ENCODE data around the gene HIVEP3.

Gene HIVEP3

DNA sequence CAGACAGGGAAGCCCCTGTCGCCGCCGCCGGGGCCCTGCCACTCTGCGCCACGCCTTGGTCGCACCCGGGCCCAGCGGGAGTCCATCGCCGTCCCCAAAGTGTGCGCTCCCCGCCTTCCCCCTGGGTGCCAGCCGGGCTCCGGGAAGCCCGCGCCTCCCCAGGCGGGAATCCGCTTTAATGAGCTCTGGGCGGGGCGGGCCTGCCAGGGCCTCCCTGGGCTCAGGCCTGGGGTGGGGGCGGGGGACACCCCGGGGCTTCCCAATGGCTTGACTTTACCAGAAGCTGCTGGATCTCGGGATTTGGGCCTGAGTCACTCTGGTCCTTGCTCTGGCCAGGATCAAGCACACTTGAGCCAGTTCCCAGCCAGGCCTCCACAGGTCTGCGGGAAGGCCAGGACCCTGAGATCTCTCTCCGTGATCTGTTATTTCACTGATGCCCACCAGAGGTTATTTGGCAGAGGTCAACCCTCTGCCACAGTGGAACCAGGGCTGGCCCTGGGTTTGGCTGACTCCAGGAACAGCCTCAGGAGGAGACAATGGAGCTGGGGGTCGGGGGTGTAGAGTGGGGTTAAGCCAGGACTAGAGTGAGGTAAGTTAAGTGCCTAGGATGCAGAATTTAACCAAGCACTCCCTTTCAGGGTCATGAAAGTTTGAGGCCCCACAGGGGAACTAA is 255.8 kb downstream of the HIVEP3 start (continued):
- TF ChIP-seq ZNF266 (tag by site-specific recombination; IDR thresholded peaks at IDR 0.05; ENCODE audit: low read depth) (no peak), ZNF701 (tag by site-specific recombination; IDR thresholded peaks at IDR 0.05) (no peak), ZNF157 (tag by site-specific recombination; IDR thresholded peaks at IDR 0.05) (no peak), ZNF433 (tag by site-specific recombination; IDR thresholded peaks at IDR 0.05; ENCODE audit: low read depth) (no peak), ZNF280C (tag by site-specific recombination; IDR thresholded peaks at IDR 0.05) (no peak), TRIM28 (IDR thresholded peaks at IDR 0.05; ENCODE audit: borderline replicate concordance, low read length) (no peak), ZNF558 (tag by site-specific recombination; IDR thresholded peaks at IDR 0.05) (no peak), ZNF514 (tag by site-specific recombination; IDR thresholded peaks at IDR 0.05) (no peak), ZBTB8A (tag by site-specific recombination; IDR thresholded peaks at IDR 0.05) (peak; percentile 80), ZSCAN23 (tag by site-specific recombination; IDR thresholded peaks at IDR 0.05) (0 out of 2 replicates have a peak, but pooled peaks have one; percentile 40), ZNF792 (tag by site-specific recombination; IDR thresholded peaks at IDR 0.05) (no peak), ZNF830 (tag by site-specific recombination; IDR thresholded peaks at IDR 0.05; ENCODE audit: low read depth) (no peak), ZNF837 (tag by site-specific recombination; IDR thresholded peaks at IDR 0.05) (no peak), ZNF449 (tag by site-specific recombination; IDR thresholded peaks at IDR 0.05) (peak; percentile 61; the same call in 1 of the 2 replicates), KLF7 (tag by site-specific recombination; IDR thresholded peaks at IDR 0.05; ENCODE audit: borderline replicate concordance) (no peak), ZNF404 (tag by site-specific recombination; IDR thresholded peaks at IDR 0.05) (no peak), ZNF76 (tag by site-specific recombination; IDR thresholded peaks at IDR 0.05; ENCODE audit: borderline replicate concordance, low read depth) (no peak), SCRT1 (tag by site-specific recombination; IDR thresholded peaks at IDR 0.05; ENCODE audit: borderline replicate concordance) (no peak), ZXDB (tag by site-specific recombination; IDR thresholded peaks at IDR 0.05) (0 out of 2 replicates have a peak, but pooled peaks have one; percentile 38), ZNF571 (tag by site-specific recombination; IDR thresholded peaks at IDR 0.05) (no peak), OSR2 (tag by site-specific recombination; IDR thresholded peaks at IDR 0.05) (0 out of 2 replicates have a peak, but pooled peaks have one; percentile 22), BCL11B (tag by site-specific recombination; IDR thresholded peaks at IDR 0.05; ENCODE audit: low read depth) (no peak), ZNF169 (tag by site-specific recombination; IDR thresholded peaks at IDR 0.05) (no peak), ZBTB44 (tag by site-specific recombination; IDR thresholded peaks at IDR 0.05) (no peak)
- TF ChIP-seq, protein P1, sequence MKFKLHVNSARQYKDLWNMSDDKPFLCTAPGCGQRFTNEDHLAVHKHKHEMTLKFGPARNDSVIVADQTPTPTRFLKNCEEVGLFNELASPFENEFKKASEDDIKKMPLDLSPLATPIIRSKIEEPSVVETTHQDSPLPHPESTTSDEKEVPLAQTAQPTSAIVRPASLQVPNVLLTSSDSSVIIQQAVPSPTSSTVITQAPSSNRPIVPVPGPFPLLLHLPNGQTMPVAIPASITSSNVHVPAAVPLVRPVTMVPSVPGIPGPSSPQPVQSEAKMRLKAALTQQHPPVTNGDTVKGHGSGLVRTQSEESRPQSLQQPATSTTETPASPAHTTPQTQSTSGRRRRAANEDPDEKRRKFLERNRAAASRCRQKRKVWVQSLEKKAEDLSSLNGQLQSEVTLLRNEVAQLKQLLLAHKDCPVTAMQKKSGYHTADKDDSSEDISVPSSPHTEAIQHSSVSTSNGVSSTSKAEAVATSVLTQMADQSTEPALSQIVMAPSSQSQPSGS (tag by site-specific recombination; IDR thresholded peaks at IDR 0.05; ENCODE audit: low read depth), result no peak
- TF ChIP-seq, protein P2, sequence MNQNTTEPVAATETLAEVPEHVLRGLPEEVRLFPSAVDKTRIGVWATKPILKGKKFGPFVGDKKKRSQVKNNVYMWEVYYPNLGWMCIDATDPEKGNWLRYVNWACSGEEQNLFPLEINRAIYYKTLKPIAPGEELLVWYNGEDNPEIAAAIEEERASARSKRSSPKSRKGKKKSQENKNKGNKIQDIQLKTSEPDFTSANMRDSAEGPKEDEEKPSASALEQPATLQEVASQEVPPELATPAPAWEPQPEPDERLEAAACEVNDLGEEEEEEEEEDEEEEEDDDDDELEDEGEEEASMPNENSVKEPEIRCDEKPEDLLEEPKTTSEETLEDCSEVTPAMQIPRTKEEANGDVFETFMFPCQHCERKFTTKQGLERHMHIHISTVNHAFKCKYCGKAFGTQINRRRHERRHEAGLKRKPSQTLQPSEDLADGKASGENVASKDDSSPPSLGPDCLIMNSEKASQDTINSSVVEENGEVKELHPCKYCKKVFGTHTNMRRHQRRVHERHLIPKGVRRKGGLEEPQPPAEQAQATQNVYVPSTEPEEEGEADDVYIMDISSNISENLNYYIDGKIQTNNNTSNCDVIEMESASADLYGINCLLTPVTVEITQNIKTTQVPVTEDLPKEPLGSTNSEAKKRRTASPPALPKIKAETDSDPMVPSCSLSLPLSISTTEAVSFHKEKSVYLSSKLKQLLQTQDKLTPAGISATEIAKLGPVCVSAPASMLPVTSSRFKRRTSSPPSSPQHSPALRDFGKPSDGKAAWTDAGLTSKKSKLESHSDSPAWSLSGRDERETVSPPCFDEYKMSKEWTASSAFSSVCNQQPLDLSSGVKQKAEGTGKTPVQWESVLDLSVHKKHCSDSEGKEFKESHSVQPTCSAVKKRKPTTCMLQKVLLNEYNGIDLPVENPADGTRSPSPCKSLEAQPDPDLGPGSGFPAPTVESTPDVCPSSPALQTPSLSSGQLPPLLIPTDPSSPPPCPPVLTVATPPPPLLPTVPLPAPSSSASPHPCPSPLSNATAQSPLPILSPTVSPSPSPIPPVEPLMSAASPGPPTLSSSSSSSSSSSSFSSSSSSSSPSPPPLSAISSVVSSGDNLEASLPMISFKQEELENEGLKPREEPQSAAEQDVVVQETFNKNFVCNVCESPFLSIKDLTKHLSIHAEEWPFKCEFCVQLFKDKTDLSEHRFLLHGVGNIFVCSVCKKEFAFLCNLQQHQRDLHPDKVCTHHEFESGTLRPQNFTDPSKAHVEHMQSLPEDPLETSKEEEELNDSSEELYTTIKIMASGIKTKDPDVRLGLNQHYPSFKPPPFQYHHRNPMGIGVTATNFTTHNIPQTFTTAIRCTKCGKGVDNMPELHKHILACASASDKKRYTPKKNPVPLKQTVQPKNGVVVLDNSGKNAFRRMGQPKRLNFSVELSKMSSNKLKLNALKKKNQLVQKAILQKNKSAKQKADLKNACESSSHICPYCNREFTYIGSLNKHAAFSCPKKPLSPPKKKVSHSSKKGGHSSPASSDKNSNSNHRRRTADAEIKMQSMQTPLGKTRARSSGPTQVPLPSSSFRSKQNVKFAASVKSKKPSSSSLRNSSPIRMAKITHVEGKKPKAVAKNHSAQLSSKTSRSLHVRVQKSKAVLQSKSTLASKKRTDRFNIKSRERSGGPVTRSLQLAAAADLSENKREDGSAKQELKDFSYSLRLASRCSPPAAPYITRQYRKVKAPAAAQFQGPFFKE (tag by site-specific recombination; IDR thresholded peaks at IDR 0.05; ENCODE audit: borderline replicate concordance), result no peak

All from HEK293 (cell line).